ENCODE measurements around the gene CCDC92.

Gene CCDC92

DNA sequence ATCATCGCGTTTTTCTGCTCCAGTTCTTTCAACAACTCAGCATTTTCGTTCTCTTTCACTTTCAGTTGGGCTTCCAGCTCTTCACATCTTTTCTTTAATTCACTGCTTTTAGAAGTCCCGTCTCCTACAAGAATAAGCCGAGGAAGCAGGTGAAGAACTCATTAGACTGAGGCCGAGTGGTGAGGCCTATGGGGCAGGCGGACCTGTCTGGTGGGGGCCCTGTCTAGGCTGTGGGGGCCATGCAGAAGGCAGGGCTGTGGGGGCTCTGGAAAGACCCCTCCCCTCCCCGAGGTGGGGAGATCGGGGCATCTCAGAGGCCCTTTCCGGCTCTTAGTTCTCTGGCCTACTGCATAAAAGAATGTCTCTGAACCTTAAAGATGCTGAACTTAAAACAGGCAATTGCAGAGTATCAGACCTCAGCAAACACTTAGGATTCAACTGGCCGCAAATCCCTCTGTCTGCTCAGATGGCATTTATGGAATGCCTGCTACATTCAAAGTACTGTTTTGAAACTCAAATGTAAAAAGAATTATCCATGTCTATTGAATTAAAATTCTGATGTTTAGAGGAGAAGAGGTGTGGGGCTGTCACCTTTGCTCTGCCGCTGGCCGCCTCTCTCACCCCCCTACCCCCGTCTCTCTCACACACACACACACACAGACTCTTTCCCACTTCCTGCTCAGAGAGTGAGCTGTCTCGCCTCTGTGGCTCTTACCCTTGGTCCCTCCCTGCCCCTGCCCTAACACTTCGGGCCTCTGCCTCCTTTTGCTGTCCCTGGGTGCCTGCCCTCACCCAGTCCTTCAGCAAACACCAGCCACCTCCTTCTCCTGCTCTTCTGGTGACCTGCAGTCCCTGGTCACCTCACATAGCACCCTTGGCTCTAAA is 34.7 kb downstream of the CCDC92 start:
- DNase-seq (ENCODE audit: low read depth in 2 of 2, low spot score in 1 of 2): peak in 1 of 2 donors; percentile 16

DNA sequence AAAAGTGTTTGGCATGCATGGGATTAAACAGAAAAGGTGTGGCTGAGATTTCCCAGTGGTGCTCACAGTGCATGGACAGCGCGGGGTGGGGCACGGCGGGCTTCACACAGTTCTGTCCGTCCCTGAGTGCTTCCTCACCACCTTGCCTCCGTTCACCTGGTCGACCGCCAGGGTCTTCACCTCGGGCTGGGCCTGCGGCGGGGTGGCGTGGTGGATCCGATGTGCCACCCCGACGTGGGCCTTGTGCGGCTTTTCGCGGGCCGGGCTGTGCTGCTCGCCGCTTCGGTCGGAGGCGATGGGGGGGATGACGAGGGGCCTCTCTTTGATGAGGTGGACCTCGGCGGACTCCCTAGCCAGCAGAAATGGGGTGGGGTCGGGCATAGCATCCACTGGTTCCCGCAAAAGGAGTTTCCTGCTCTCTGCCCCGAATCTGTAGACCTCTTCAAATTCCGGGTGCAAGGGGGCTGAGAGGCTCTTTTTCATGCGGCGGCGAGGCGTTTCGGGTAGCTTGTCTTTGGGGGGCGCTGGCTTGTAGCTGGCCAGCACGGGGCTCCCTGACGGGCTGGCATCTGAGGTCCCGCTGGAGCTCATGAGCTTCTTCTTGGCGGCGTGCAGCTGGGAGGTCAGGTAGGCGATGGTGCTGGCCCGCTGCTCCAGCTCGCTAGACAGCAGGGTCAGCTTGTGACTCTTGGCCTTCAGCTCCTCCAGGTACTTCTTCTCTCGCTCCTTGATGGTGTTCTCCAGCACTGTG is 35.5 kb downstream of the CCDC92 start:
- no peak for DNase-seq (ENCODE audit: low read depth in 2 of 2, low spot score in 1 of 2)

DNA sequence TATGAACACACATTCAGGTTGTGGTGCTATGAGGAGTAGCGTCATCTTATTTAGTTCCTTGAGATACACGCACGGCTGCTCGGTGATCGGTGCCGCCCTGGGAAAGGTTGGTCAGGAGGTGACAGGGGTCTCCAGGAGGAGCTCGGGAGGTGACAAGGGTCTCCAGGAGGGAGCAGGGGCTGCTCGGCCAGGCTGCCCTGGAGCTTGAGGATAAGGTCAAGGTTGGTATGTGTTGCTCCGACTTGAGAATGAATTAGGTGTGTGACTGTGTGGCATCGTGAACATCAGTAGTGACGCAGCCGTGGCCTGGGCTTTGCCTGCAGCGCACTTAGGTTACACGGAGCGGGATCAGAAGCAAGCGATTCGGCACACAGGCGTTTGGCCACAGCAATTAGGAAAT is 36.2 kb downstream of the CCDC92 start:
- no peak for DNase-seq (ENCODE audit: low read depth in 2 of 2, low spot score in 1 of 2)

DNA sequence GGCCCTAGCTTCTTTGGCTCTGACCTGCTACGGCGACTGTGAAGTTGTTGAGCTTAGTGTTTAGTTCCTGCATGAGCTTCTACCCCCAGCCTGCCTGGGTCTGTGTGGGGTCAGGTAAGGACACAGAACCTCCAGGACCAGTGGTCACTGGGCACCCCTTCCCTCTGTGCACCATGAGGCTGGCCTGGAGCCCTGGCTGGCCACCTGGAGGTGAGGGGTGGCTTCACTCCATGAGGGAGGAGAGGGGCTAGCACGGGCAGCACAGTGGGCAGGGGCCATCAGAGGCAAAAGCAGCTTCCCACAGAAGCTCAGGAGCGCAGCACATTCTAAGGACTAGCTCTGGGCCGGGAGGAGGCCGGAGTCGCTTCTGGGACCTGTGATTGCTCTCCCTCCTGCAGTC is 36.7 kb downstream of the CCDC92 start:
- no peak for DNase-seq (ENCODE audit: low read depth in 2 of 2, low spot score in 1 of 2)

GRCh38 chr12:123934829-123935228 is 37.8 kb downstream of the CCDC92 start:
- DNase-seq (ENCODE audit: low read depth in 2 of 2, low spot score in 1 of 2): no peak

DNA sequence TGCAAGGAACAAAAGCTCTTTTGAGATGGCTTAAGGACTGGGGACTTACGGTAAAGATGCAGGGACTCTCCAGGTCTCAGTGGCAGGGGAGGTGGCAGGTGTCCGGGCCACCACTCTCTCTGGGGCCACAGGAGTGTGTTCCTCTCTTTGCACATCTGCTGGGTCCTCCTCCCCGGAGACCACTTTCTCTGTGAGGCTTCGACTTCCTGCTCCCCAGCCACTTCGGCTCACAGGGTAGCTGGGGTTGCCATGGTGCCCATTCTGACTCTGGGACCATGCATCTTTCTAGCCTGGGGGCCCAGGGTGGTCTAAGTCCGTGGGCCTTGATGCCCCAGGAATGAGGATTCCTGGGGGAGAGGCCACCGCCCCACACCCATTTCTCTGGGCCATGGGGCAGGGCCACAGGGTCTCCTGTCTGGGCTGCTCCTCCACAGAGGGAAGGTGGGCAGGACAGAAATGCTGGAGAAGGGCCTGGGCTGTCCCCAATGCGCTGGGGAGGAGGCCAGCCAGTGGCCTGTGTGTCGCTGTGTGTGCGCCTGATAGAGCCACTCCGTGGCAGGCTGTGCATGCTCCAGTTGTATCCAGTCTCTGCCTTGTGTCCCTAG is 38.5 kb downstream of the CCDC92 start:
- DNase-seq (ENCODE audit: low read depth in 2 of 2, low spot score in 1 of 2): no peak

DNA sequence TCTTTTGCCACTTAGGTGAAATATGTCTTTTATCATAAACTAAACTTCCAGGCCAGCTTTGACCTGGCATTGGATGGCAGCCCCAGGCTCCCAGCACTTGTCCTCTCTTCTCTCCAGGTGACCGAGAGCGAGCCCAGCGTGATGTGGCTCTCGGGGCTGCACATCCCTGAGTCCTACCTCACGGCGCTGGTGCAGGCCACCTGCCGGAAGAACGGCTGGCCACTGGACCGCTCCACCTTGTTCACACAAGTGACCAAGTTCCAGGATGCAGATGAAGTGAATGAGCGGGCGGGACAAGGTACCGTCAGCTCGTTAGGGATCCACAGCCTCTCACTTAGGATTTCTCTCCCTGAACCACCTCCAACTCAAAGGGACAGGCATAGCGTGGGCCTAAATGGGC is 39.4 kb downstream of the CCDC92 start:
- DNase-seq (ENCODE audit: low read depth in 2 of 2, low spot score in 1 of 2): no peak

- DNase-seq (ENCODE audit: low read depth in 2 of 2, low spot score in 1 of 2): no peak
Measured at GRCh38 chr12:123931686-123932321, 40.8 kb downstream of the CCDC92 start.

DNA sequence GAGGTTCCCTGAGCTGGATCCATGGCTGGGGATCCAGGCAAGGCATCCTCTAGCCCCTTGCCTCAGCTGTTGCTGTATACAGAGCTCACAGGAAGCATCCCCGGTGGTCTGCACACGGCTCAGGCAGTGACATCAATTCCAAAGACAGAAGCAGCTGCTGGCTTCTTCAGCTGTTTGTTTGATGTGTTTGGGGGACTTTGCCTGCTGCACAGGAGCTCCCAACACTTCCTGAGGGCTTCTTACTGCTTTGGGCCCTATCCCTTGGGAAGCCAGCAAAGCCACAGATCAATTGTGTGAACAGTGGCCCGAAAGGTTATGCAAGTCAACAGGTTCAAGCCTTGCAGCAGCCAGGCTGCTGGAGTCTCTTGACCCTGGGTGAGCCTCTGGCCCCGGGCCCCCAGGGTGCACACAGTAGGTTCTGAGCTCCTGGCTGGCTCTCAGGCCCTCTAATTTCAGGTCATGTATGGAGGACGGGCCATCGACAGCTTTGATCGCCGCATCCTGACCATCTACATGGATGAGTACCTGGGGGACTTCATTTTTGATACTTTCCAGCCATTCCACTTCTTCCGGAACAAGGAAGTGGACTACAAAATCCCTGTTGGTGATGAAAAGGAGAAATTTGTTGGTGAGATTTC is 42.6 kb downstream of the CCDC92 start:
- no peak for DNase-seq (ENCODE audit: low read depth in 2 of 2, low spot score in 1 of 2)

- no peak for DNase-seq (ENCODE audit: low read depth in 2 of 2, low spot score in 1 of 2)
Measured at GRCh38 chr12:123928897-123929296, 43.7 kb downstream of the CCDC92 start.

GRCh38 chr12:123928274-123928865 is 44.3 kb downstream of the CCDC92 start:
- no peak for DNase-seq (ENCODE audit: low read depth in 2 of 2, low spot score in 1 of 2)

GRCh38 chr12:123924539-123924938 is 48.1 kb downstream of the CCDC92 start:
- no peak for DNase-seq (ENCODE audit: low read depth in 2 of 2, low spot score in 1 of 2)

DNA sequence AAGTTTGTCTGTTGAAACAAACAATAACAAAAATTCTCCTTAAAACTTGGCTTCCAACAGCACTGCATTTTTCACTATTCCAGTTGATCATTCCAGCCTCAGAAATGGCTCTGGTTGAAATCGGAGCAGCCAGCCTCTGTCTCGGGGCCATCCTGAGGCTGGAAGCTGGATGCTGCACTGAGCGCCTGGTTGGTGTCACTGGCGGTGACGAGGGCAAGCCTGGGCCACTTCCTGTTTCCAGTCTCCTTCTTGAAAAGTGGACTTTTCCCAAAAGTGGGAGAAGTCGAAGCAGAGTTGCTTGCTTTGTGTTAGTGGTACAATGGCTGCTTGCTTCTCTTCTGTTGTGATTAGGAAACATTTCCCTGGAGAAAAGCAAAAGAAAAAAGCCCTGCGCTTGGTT is 48.7 kb downstream of the CCDC92 start:
- no peak for DNase-seq (ENCODE audit: low read depth in 2 of 2, low spot score in 1 of 2)

DNA sequence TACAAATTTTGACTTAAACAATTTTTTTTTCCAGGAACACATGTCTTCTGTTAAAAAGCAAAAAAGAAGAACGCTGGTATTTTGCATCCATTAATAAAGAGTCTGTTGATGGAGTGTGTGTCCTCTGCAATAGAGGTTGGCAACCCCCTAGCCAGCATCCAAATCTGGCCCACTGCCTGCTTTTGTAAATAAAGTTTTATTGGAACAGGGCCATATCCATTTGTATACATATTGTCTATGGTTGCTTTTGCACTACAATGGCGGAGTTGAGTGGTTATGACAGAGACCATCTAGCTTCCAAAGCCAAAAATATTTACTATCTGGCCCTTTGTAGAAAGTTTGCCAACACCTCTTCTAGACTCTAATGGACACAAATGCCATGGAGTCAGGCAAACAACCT is 49.6 kb downstream of the CCDC92 start:
- no peak for DNase-seq (ENCODE audit: low read depth in 2 of 2, low spot score in 1 of 2)

GRCh38 chr12:123919980-123920360 is 52.7 kb downstream of the CCDC92 start:
- no peak for DNase-seq (ENCODE audit: low read depth in 2 of 2, low spot score in 1 of 2)

DNA sequence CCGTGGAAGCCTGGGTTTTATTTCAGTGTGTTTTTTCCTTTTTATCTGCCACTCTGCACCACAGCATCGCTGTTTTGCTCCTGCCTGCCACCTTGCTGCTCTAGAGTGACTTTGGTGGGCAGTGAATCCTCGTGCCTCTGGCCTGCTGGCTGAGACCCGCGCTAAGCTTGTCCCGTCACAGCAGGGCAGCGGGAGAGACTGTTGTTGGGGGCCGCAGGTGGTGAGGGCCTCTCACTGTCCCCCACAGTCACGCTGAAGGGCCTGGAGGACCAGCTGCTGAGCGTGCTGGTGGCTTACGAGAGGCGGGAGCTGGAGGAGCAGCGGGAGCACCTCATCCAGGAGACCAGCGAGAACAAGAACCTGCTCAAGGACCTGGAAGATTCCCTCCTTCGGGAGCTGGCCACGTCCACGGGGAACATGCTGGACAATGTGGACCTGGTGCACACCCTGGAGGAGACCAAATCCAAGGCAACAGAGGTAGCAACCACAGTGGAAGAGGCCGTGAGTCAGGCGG is 55.2 kb downstream of the CCDC92 start:
- no peak for DNase-seq (ENCODE audit: low read depth in 2 of 2, low spot score in 1 of 2)

DNA sequence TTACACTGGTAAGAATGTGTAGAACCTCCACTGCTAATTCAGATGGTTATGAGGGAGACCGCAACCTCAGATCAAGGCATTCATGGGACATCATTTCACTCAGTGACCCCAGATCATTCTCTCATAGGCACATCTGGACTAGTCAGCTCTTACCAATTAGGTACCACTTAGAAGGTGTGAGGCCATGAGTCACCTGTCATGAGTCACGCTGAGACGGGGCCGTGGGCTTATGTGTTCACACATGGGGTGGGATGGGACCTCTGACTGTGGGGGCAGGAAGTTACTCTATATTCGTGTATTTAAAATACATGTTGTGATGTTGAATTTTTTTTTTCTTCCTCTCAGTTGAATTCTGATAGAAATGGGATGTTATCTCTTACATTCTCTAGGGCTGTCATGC is 55.9 kb downstream of the CCDC92 start:
- DNase-seq (ENCODE audit: low read depth in 2 of 2, low spot score in 1 of 2): peak in 1 of 2 donors; percentile 29

- DNase-seq (ENCODE audit: low read depth in 2 of 2, low spot score in 1 of 2): no peak
Measured at GRCh38 chr12:123914726-123915333, 57.8 kb downstream of the CCDC92 start.

DNA sequence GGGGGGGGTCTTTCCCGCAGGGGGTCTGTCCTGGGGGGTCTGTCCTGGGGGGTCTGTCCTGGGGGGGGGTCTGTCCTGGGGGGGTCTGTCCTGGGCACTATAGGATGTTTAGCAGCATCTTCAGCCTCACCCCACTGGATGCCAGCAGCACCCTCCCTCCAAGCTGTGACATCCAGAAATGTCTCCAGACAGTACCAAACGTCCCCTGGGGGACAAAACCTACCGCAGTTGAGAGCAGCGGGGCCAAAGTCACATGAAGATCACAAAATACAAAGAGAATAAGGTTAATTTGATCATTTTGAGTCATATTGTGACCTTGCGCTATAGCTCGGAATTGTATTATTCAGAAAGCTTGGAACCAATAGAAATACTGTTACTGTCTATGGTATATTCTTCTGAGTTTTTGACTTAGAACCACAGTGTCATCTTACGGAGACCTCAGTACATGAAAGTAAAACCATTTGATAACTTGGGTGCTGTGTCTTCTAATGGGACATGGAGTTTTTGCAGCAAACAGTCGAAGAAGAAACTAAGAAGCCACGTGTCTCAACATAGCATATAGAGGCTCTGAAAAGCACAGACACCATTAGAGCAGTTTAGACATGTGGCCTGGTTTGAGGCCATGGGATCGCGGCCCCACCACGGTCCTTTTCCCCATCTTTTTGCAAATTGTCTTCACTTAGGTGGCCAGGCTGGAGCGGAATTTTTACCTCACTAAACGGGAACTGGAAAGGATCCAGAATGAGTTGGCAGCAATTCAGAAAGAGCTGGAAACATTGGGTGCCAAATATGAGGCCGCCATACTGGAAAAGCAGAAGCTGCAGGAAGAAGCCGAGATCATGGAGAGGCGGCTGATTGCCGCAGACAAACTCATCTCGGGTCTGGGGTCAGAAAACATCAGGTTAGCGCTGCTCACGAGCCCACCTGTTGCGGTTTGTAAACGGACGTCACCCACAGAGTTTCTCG is 59.9 kb downstream of the CCDC92 start:
- no peak for DNase-seq (ENCODE audit: low read depth in 2 of 2, low spot score in 1 of 2)

Measured in stimulated activated CD8-positive, alpha-beta memory T cell treated with anti-CD3 and anti-CD28 coated beads, Interleukin-4, amount 100 ng/mL, for 1 hour (primary cell).